K562 (cell line): ENCODE measurements around the gene ADD2. TPM values are rescaled to one million over a fixed set of nuclear protein-coding genes. Genes with fewer than 3 reads are reported as not detected.

Experiments used
- ATAC-seq: fragments of 200-7000 bp; cut with Tn5 transposase; 3 replicates; pipeline ENCODE4 v1.9.1; 2020; ENCODE audit warnings: moderate library complexity
- BruUV-seq: library from RNA; stranded (reverse); fragments of 400-500 nt; replicated peaks from 2 replicates; lab custom pipeline; 2021; lab: Mats Ljungman, UMichigan
- CTCF ChIA-PET: fragments of 300-600 bp; formaldehyde crosslinking; extraction: SDS; loops from one replicate; lab custom pipeline; 2021; ENCODE audit warnings: low intra/inter-chr PET ratio; lab: Yijun Ruan, JAX
- POLR2A ChIA-PET: fragments of 300-600, 350-650 bp; sonication (Branson Sonifier 250); formaldehyde crosslinking; extraction: SDS; loops from one replicate; lab custom pipeline; 2021; ENCODE audit warnings: antibody characterized with exemption, inconsistent platforms; lab: Yijun Ruan, JAX
- DNase-seq, 4 experiments: peaks; one replicate each; pipeline versions ENCODE4 v3.0.0 to v3.0.0-alpha.2; 2011 to 2018; ENCODE audit warnings: low spot score in 3 of 4, mixed read lengths in 3 of 4; ENCODE audit errors: extremely low read depth in 1 of 4
- FAIRE-seq: peaks from 2 replicates; lab custom pipeline; 2011; peaks lifted over from hg19 to GRCh38; lab: Jason Lieb, UNC
- H2AFZ ChIP-seq: 2 replicates; pipeline ENCODE4 v1.6.0; 2011; ENCODE audit warnings: low read depth, low read length, control low read depth, inconsistent platforms
- H3K27ac ChIP-seq: fragments of 200-600 bp; 3 replicates; pipeline ENCODE4 v1.8.0; 2011; ENCODE audit warnings: low read depth, mild to moderate bottlenecking, control low read depth, inconsistent platforms, low read length, moderate library complexity, mixed read lengths; ENCODE audit errors: extremely low read depth
- H3K27me3 ChIP-seq, 2 experiments: fragments of 300-600 bp in 1 of 2; 2 replicates in 1 of 2; 3 replicates in 1 of 2; pipeline versions ENCODE4 v1.6.0 to v1.8.0; 2011; ENCODE audit warnings: inconsistent platforms in 2 of 2, low read length in 2 of 2, mild to moderate bottlenecking in 1 of 2, mixed read lengths in 1 of 2, moderate library complexity in 1 of 2; ENCODE audit not compliant: control insufficient read depth in 2 of 2, insufficient read depth in 2 of 2
- H3K36me3 ChIP-seq: fragments of 300-600 bp; 3 replicates; pipeline ENCODE4 v1.8.0; 2011; ENCODE audit warnings: mild to moderate bottlenecking, low read length, inconsistent platforms; ENCODE audit not compliant: control insufficient read depth, insufficient read depth
- H3K4me1 ChIP-seq, 2 experiments: fragments of 200-600 bp in 1 of 2; replicated peaks in 1 of 2; 2 replicates in 1 of 2; 3 replicates in 1 of 2; pipeline versions ENCODE4 v1.5.1 to v1.8.0; 2011; ENCODE audit warnings: inconsistent platforms in 2 of 2, low read length in 2 of 2, mild to moderate bottlenecking in 1 of 2, mixed read lengths in 1 of 2, moderate library complexity in 1 of 2; ENCODE audit not compliant: control insufficient read depth in 2 of 2, insufficient read depth in 2 of 2
- H3K4me2 ChIP-seq: 2 replicates; pipeline ENCODE4 v1.6.1; 2011; ENCODE audit warnings: low read length, control low read depth, inconsistent platforms, mixed read lengths; ENCODE audit not compliant: insufficient read depth
- H3K4me3 ChIP-seq: fragments of 200-600 bp; sonication (generic), shearing (Covaris generic); 2 replicates; pipeline ENCODE4 v1.5.1; 2016; ENCODE audit warnings: control low read depth, inconsistent platforms
- H3K79me2 ChIP-seq: fragments of 200-600 bp; 3 replicates; pipeline ENCODE4 v1.8.0; 2011; ENCODE audit warnings: low read length, inconsistent platforms; ENCODE audit not compliant: control insufficient read depth, insufficient read depth
- H3K9ac ChIP-seq, 2 experiments: 2 replicates each; pipeline versions ENCODE4 v1.6.0 to v1.6.1; 2011; ENCODE audit warnings: low read depth in 2 of 2, low read length in 2 of 2, control low read depth in 1 of 2, inconsistent platforms in 1 of 2, mild to moderate bottlenecking in 1 of 2, mixed read lengths in 1 of 2; ENCODE audit not compliant: insufficient read depth in 1 of 2
- H3K9me1 ChIP-seq: one replicate; pipeline ENCODE4 v1.6.0; 2011; ENCODE audit warnings: inconsistent platforms, mild to moderate bottlenecking, low read length, moderate library complexity; ENCODE audit not compliant: control insufficient read depth, insufficient read depth
- H3K9me3 ChIP-seq: replicated peaks from 2 replicates; pipeline ENCODE4 v1.5.1; 2011; ENCODE audit warnings: low read depth, low read length, inconsistent platforms; ENCODE audit not compliant: control insufficient read depth, insufficient read depth
- H4K20me1 ChIP-seq: replicated peaks from 2 replicates; pipeline ENCODE4 v1.6.1; 2011; ENCODE audit warnings: low read length, inconsistent platforms, mixed read lengths; ENCODE audit not compliant: control insufficient read depth, insufficient read depth
- RBM15 ChIP-seq: fragments of 200-400 bp; formaldehyde crosslinking; IDR thresholded peaks from 2 replicates; pipeline ENCODE4 v1.6.1; 2018; ENCODE audit warnings: mild to moderate bottlenecking, low read length, moderate library complexity; ENCODE audit not compliant: insufficient read depth
- RBM39 ChIP-seq: fragments of 200-400 bp; formaldehyde crosslinking; optimal IDR thresholded peaks from 2 replicates; pipeline ENCODE3; 2018; ENCODE audit warnings: low read depth, low read length
- SIN3B ChIP-seq: fragments of 450-650 bp; IDR thresholded peaks from 2 replicates; pipeline ENCODE4 v1.6.1; 2017; ENCODE audit warnings: low read depth, mild to moderate bottlenecking, moderate library complexity
- TRIM24 ChIP-seq, 2 experiments: fragments of 450-650 bp; IDR thresholded peaks; 2 replicates each; pipeline ENCODE4 v1.6.1; 2016
- ZNF3 ChIP-seq: fragments of 250-450 bp; sonication (Bioruptor Pico); IDR thresholded peaks from 2 replicates; pipeline ENCODE4 v1.5.0; 2021; ENCODE audit warnings: mild to moderate bottlenecking, moderate library complexity
- WGBS: fragments of 100-300 bp; shearing (Covaris generic); methylation state at CpG from one replicate; pipeline ENCODE4 v1.1.6; 2016; ENCODE audit warnings: low coverage, mixed read lengths; ENCODE audit not compliant: insufficient coverage; ENCODE audit errors: missing lambda C conversion rate; 5-methylcytosine and 5-hydroxymethylcytosine counted together
- in situ Hi-C: fragments of 300-500 bp; cut with MboI; formaldehyde crosslinking; loops from 4 replicates; pipeline ENCODE4 v1.15.0; 2018; ENCODE audit warnings: inconsistent platforms, mixed read lengths
- intact Hi-C: fragments of 100-400 bp; cut with micrococcal nuclease; formaldehyde crosslinking; loops from 2 replicates; pipeline ENCODE4 v1.14.2; 2022
- polyA plus RNA-seq, 8 experiments: library from polyadenylated mRNA; depleted of rRNA in 4 of 8; stranded (reverse) in 5 of 8; unstranded in 3 of 8; fragments of >200 nt; fragmentation: Nextera tagmentation in 2 of 8; fragmentation: Illumina TruSeq in 1 of 8; extraction: Ambion mirVana in 2 of 8; extraction: Trizol in 1 of 8; gene quantifications; 2 replicates each; pipeline versions ENCODE4 v1.2.1 to v1.2.3, GENCODE V29; 2011 to 2014; ENCODE audit warnings: inconsistent platforms in 1 of 8, missing spikeins in 1 of 8
- total RNA-seq, 7 experiments: library from RNA; depleted of rRNA in 6 of 7; stranded (reverse); fragments of >200 nt in 6 of 7; fragmentation: Illumina TruSeq in 2 of 7; extraction: Trizol in 2 of 7; gene quantifications; 2 replicates each; pipeline versions ENCODE4 v1.2.1 to v1.2.3, GENCODE V29; 2011 to 2021; ENCODE audit warnings: low replicate concordance in 1 of 7
- TF ChIP-seq, protein P1 (sequence below): fragments of 450-650 bp; formaldehyde crosslinking; IDR thresholded peaks from 2 replicates; pipeline ENCODE4 v1.4.0; 2020; ENCODE audit warnings: mild to moderate bottlenecking, moderate library complexity

ADD2 gene
- total and polyA plus RNA-seq, 9 of the 15 experiments (the other 6 are each of a cell fraction or from before 2014, with no cell fraction given): 3.5 to 63.0 (median 36.2) TPM

DNA sequence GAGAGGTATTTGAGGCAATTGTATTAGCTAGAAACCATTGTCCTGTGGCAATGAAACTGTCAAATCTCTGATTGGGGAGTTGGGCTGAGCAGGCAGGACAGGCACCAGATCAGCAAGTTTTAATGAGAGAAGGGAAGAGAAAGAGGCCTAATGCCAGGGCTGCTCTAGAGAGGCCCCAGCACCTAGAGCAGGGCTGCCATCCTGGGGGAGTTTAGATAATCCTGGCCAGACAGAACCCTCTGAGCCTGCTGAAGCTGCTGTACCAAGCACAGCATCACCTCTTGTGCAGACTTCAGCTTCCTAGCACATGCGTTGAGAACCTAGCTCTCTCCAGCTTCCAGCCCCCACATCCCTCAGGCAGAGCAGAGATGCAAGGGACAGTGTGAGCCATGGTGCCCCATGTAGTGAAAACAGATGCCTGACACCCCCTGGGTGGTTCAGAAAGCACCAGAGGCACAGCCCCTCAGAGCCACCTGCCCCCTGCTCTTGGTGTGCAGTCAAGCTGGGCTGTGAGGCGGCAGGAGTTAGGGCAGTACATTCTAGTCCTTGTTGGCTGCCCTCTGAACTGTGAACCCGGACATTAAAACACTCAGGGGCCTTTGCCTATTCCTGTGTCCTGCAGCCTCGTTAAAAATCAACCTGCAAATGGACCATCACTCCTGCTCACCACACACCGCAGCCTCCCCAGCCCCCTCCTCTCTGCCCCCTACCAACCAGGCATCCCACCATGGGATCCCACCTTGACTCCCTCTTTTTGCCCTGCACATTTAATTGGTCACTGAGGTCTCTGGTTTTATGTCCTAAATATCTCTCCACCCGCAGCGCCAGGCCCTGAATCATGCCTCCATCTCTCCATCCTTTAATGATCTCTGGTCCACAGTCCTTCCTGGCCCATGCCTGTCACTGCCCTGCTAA lies 52.7 kb downstream of the ADD2 start:
- CTCF ChIA-PET: no interaction called here
- peak overlapping the region; percentile 25; the same call in 1 of the 2 replicates for H3K4me2 ChIP-seq
- intact Hi-C loops: no loop called here
- H3K4me1 ChIP-seq: peaks cover 34 to 43% of the 10 kb centered on the region in 2 experiments; a peak in 4 of 5 replicates
- no peaks in the 10 kb centered on the region for H3K27me3 ChIP-seq
- peaks cover 38% of the 10 kb centered on the region for H3K79me2 ChIP-seq
- no peak for TF ChIP-seq ZNF3 (CRISPR knock-in tag)
- TF ChIP-seq, protein P1, sequence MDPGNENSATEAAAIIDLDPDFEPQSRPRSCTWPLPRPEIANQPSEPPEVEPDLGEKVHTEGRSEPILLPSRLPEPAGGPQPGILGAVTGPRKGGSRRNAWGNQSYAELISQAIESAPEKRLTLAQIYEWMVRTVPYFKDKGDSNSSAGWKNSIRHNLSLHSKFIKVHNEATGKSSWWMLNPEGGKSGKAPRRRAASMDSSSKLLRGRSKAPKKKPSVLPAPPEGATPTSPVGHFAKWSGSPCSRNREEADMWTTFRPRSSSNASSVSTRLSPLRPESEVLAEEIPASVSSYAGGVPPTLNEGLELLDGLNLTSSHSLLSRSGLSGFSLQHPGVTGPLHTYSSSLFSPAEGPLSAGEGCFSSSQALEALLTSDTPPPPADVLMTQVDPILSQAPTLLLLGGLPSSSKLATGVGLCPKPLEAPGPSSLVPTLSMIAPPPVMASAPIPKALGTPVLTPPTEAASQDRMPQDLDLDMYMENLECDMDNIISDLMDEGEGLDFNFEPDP (CRISPR knock-in tag): no peak
- TF ChIP-seq TRIM24 (IDR thresholded peaks at IDR 0.05): no peak
- TF ChIP-seq SIN3B: no peak
- TF ChIP-seq RBM15: no peak
- TF ChIP-seq RBM39: no peak
- TF ChIP-seq, all 486 proteins: peak for 0
- Histone ChIP-seq H3K4me3 (no peak overlapping the region), H2AFZ (no peak overlapping the region), H3K27ac (no peak overlapping the region), H3K36me3 (peaks cover 22% of the 10 kb centered on the region; the same call in 2 of the 3 replicates), H3K9me1 (no peaks in the 10 kb centered on the region), H3K9ac (peak overlapping the region in 1 of 2 experiments; percentile 83; a peak in 3 of 4 replicates), H3K9me3 (no peaks in the 10 kb centered on the region), H4K20me1 (no peaks in the 10 kb centered on the region)
- ATAC-seq (no peak), DNase-seq (no peak), FAIRE-seq (no peak)
- BruUV-seq: no TSS peak
- in situ Hi-C loops: no loop called here
- WGBS: 76% methylated on average over 7 of the region's 7 CpGs
- POLR2A ChIA-PET: interaction anchor here (0.6 to 1.2 kb wide), 5 partner anchors 10 to 1019 kb away, joined by 3 to 4 read pairs (median 3); no protein-coding TSS in a partner anchor
